GM19467 (cell line): ENCODE data around the gene ANGEL2.
"Not testable (repeated sequence)": the region's sequence is repeated elsewhere in the genome, so short reads cannot be mapped to it uniquely, and the experiment has no call there.

ENCODE experiments used
- ATAC-seq: cut with Tn5 transposase; IDR thresholded peaks from one replicate; pipeline ENCODE4 v1.9.1; 2021; ENCODE audit warnings: mild to moderate bottlenecking, moderate library complexity; ENCODE audit not compliant: unreplicated experiment

Gene ANGEL2

GRCh38 chr1:213015099-213016050 is at the start of gene ANGEL2:
TSS of gene ANGEL2 (minus strand) at chr1:213015867. CDS start at chr1:213015671, 196 bp downstream.
- peak; percentile 88 for ATAC-seq

GRCh38 chr1:213061263-213061662 is 45.6 kb upstream of the ANGEL2 start:
- ATAC-seq: no peak

GRCh38 chr1:213060836-213061235 is 45.2 kb upstream of the ANGEL2 start:
- no peak for ATAC-seq

GRCh38 chr1:213057264-213058059 is 41.8 kb upstream of the ANGEL2 start:
- no peak for ATAC-seq

GRCh38 chr1:213055767-213056166 is 40.1 kb upstream of the ANGEL2 start:
- no peak for ATAC-seq

GRCh38 chr1:213054733-213055591 is 39.3 kb upstream of the ANGEL2 start:
- ATAC-seq: no peak

GRCh38 chr1:213054142-213054541 is 38.5 kb upstream of the ANGEL2 start:
- no peak for ATAC-seq

- ATAC-seq: no peak
Observed at GRCh38 chr1:213053455-213053854, 37.8 kb upstream of the ANGEL2 start.

- ATAC-seq: no peak
Observed at GRCh38 chr1:213051881-213052202, 36.2 kb upstream of the ANGEL2 start.

GRCh38 chr1:213051127-213051880 is 35.6 kb upstream of the ANGEL2 start, which contains the start of gene RPS6KC1:
TSS of gene RPS6KC1 (plus strand) at chr1:213051241. CDS start at chr1:213051405, 164 bp downstream.
- ATAC-seq: peak; percentile 95

GRCh38 chr1:213050745-213051126 is 35.1 kb upstream of the ANGEL2 start:
- ATAC-seq: peak; percentile 20

- ATAC-seq: no peak
Observed at GRCh38 chr1:213049232-213049631, 33.6 kb upstream of the ANGEL2 start.

- ATAC-seq: not testable (repeated sequence)
Observed at GRCh38 chr1:213045321-213046226, 29.9 kb upstream of the ANGEL2 start.

- ATAC-seq: no peak
Observed at GRCh38 chr1:213041443-213041842, 25.8 kb upstream of the ANGEL2 start.

- ATAC-seq: no peak
Observed at GRCh38 chr1:213035573-213035972, 19.9 kb upstream of the ANGEL2 start.

- no peak for ATAC-seq
Observed at GRCh38 chr1:213034713-213035112, 19.0 kb upstream of the ANGEL2 start.

GRCh38 chr1:213032651-213033050 is 17.0 kb upstream of the ANGEL2 start:
- ATAC-seq: no peak

- ATAC-seq: not testable (repeated sequence)
Observed at GRCh38 chr1:213027024-213027423, 11.4 kb upstream of the ANGEL2 start.

- ATAC-seq: no peak
Observed at GRCh38 chr1:213020016-213020415, 4.3 kb upstream of the ANGEL2 start.
